ENCODE data around the gene STT3B. TPM values are rescaled to one million over a fixed set of nuclear protein-coding genes. Genes with fewer than 3 reads are reported as not detected.

The STT3B gene
- total RNA-seq, 2 donors from 2014 or later = 126 to 199 TPM

- WGBS, 2 experiments (ENCODE audit: insufficient coverage in 1 of 2, insufficient read length in 1 of 2) = no CpG with 5 or more reads among the region's 1 CpG
- Mint-ChIP-seq H3K4me3 (no peak overlapping the region), H3K36me3 (ENCODE audit: low read depth) (no peaks in the 10 kb centered on the region), H3K27ac (no peak overlapping the region), H3K27me3 (ENCODE audit: insufficient read depth) (no peaks in the 10 kb centered on the region), H3K4me1 (peaks cover 51% of the 10 kb centered on the region), H3K9me3 (no peaks in the 10 kb centered on the region)
- peaks cover 4% of the 10 kb centered on the region for H3K36me3 ChIP-seq (ENCODE audit: control insufficient read depth, insufficient read depth, low read length)
- H3K4me1 ChIP-seq (ENCODE audit: control insufficient read depth, insufficient read depth, low read length) = peaks cover 28% of the 10 kb centered on the region
- no peak overlapping the region for H3K4me3 ChIP-seq (ENCODE audit: low read length)
- H3K9me3 ChIP-seq (ENCODE audit: control insufficient read depth, low read length) = no peaks in the 10 kb centered on the region
- H3K27me3 ChIP-seq (ENCODE audit: control insufficient read depth, insufficient read depth, low read length, poor library complexity, severe bottlenecking) = no peaks in the 10 kb centered on the region
- H3K9ac ChIP-seq (ENCODE audit: extremely low read depth, low read length, poor library complexity, severe bottlenecking) = no peak overlapping the region
- DNase-seq = no peak
- TF ChIP-seq, protein P1, sequence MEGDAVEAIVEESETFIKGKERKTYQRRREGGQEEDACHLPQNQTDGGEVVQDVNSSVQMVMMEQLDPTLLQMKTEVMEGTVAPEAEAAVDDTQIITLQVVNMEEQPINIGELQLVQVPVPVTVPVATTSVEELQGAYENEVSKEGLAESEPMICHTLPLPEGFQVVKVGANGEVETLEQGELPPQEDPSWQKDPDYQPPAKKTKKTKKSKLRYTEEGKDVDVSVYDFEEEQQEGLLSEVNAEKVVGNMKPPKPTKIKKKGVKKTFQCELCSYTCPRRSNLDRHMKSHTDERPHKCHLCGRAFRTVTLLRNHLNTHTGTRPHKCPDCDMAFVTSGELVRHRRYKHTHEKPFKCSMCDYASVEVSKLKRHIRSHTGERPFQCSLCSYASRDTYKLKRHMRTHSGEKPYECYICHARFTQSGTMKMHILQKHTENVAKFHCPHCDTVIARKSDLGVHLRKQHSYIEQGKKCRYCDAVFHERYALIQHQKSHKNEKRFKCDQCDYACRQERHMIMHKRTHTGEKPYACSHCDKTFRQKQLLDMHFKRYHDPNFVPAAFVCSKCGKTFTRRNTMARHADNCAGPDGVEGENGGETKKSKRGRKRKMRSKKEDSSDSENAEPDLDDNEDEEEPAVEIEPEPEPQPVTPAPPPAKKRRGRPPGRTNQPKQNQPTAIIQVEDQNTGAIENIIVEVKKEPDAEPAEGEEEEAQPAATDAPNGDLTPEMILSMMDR (conservative IDR thresholded peaks at IDR 0.05) = no peak
- no peak overlapping the region for H3K27ac ChIP-seq (ENCODE audit: low read depth, low read length)
Observed at GRCh38 chr3:31571325-31571724, 38.6 kb downstream of the STT3B start.

GRCh38 chr3:31572236-31573004, 39.7 kb downstream of the STT3B start:
- TF ChIP-seq, protein P1 (conservative IDR thresholded peaks at IDR 0.05) = no peak
- H3K4me1 ChIP-seq (ENCODE audit: control insufficient read depth, insufficient read depth, low read length) = peaks cover 24% of the 10 kb centered on the region
- Mint-ChIP-seq H3K4me1 (peaks cover 53% of the 10 kb centered on the region), H3K4me3 (no peak overlapping the region), H3K36me3 (ENCODE audit: low read depth) (no peaks in the 10 kb centered on the region), H3K9me3 (no peaks in the 10 kb centered on the region), H3K27ac (no peak overlapping the region), H3K27me3 (ENCODE audit: insufficient read depth) (no peaks in the 10 kb centered on the region)
- no peaks in the 10 kb centered on the region for H3K27me3 ChIP-seq (ENCODE audit: control insufficient read depth, insufficient read depth, low read length, poor library complexity, severe bottlenecking)
- WGBS, 2 experiments (ENCODE audit: insufficient coverage in 1 of 2, insufficient read length in 1 of 2) = 86 to 94% methylated on average over 4 of the region's 4 CpGs
- H3K36me3 ChIP-seq (ENCODE audit: control insufficient read depth, insufficient read depth, low read length) = peaks cover 4% of the 10 kb centered on the region
- no peak overlapping the region for H3K4me3 ChIP-seq (ENCODE audit: low read length)
- no peak overlapping the region for H3K9ac ChIP-seq (ENCODE audit: extremely low read depth, low read length, poor library complexity, severe bottlenecking)
- H3K27ac ChIP-seq (ENCODE audit: low read depth, low read length) = no peak overlapping the region
- H3K9me3 ChIP-seq (ENCODE audit: control insufficient read depth, low read length) = no peaks in the 10 kb centered on the region
- no peak for DNase-seq

GRCh38 chr3:31573036-31573779, 40.5 kb downstream of the STT3B start:
- WGBS, 2 experiments (ENCODE audit: insufficient coverage in 1 of 2, insufficient read length in 1 of 2) = 56 to 69% methylated on average over 2 to 3 of the region's 3 CpGs
- H3K9ac ChIP-seq (ENCODE audit: extremely low read depth, low read length, poor library complexity, severe bottlenecking) = no peak overlapping the region
- peaks cover 26% of the 10 kb centered on the region for H3K4me1 ChIP-seq (ENCODE audit: control insufficient read depth, insufficient read depth, low read length)
- H3K9me3 Mint-ChIP-seq = no peaks in the 10 kb centered on the region
- TF ChIP-seq, protein P1 (conservative IDR thresholded peaks at IDR 0.05) = no peak
- no peaks in the 10 kb centered on the region for H3K9me3 ChIP-seq (ENCODE audit: control insufficient read depth, low read length)
- no peak for DNase-seq
- peaks cover 6% of the 10 kb centered on the region for H3K36me3 ChIP-seq (ENCODE audit: control insufficient read depth, insufficient read depth, low read length)
- H3K27ac Mint-ChIP-seq = no peak overlapping the region
- H3K4me1 Mint-ChIP-seq = peaks cover 56% of the 10 kb centered on the region
- H3K27me3 Mint-ChIP-seq (ENCODE audit: insufficient read depth) = no peaks in the 10 kb centered on the region
- no peaks in the 10 kb centered on the region for H3K27me3 ChIP-seq (ENCODE audit: control insufficient read depth, insufficient read depth, low read length, poor library complexity, severe bottlenecking)
- H3K36me3 Mint-ChIP-seq (ENCODE audit: low read depth) = no peaks in the 10 kb centered on the region
- H3K27ac ChIP-seq (ENCODE audit: low read depth, low read length) = no peak overlapping the region
- no peak overlapping the region for H3K4me3 Mint-ChIP-seq
- peak overlapping the region; percentile 47 for H3K4me3 ChIP-seq (ENCODE audit: low read length)
